Endothelial cell of umbilical vein (primary cell): ENCODE results near the gene ASPSCR1. TPM values are rescaled to one million over a fixed set of nuclear protein-coding genes. Genes with fewer than 3 reads are reported as not detected.

Experiments
- BruUV-seq: library from RNA; stranded (reverse); fragments of 400-500 nt; replicated peaks from 2 replicates; lab custom pipeline; 2021; lab: Mats Ljungman, UMichigan
- CTCF ChIA-PET: fragments of 300-600, 350-600 bp; sonication (Branson Sonifier 250); formaldehyde crosslinking; loops from one replicate; lab custom pipeline; 2021; ENCODE audit warnings: antibody characterized with exemption, inconsistent platforms; lab: Charles Lee
- POLR2A ChIA-PET: fragments of 300-600, 350-600 bp; sonication (Branson Sonifier 250); formaldehyde crosslinking; loops from one replicate; lab custom pipeline; 2021; ENCODE audit warnings: antibody characterized with exemption, inconsistent platforms; lab: Charles Lee
- DNase-seq: peaks from one replicate; pipeline ENCODE4 v3.0.0-alpha.2; 2011; ENCODE audit warnings: low read depth, low spot score
- FAIRE-seq: peaks from 2 replicates; lab custom pipeline; 2011; peaks lifted over from hg19 to GRCh38; lab: Jason Lieb, UNC
- H2AFZ ChIP-seq: 2 replicates; pipeline ENCODE4 v1.6.0; 2012; ENCODE audit warnings: low read depth, low read length, control low read depth, inconsistent platforms
- H3K27ac ChIP-seq: 2 replicates; pipeline ENCODE4 v1.5.1; 2011; ENCODE audit warnings: low read depth, mild to moderate bottlenecking, control low read depth, low read length, moderate library complexity; ENCODE audit not compliant: insufficient read depth
- H3K27me3 ChIP-seq, 2 experiments: 2 replicates each; pipeline versions ENCODE4 v1.6.0 to v1.6.1; 2011; ENCODE audit warnings: low read length in 2 of 2, mixed read lengths in 1 of 2; ENCODE audit not compliant: control insufficient read depth in 2 of 2, insufficient read depth in 2 of 2
- H3K36me3 ChIP-seq, 2 experiments: 2 replicates in 1 of 2; 3 replicates in 1 of 2; pipeline ENCODE4 v1.5.1; 2011; ENCODE audit warnings: low read length in 2 of 2, mild to moderate bottlenecking in 1 of 2, moderate library complexity in 1 of 2; ENCODE audit not compliant: control insufficient read depth in 2 of 2, insufficient read depth in 2 of 2; ENCODE audit errors: extremely low read depth in 1 of 2
- H3K4me1 ChIP-seq: 3 replicates; pipeline ENCODE4 v1.5.1; 2011; ENCODE audit warnings: mild to moderate bottlenecking, low read length; ENCODE audit not compliant: control insufficient read depth, insufficient read depth; ENCODE audit errors: extremely low read depth
- H3K4me2 ChIP-seq: 2 replicates; pipeline ENCODE4 v1.6.1; 2011; ENCODE audit warnings: low read length, control low read depth, mixed read lengths; ENCODE audit not compliant: insufficient read depth
- H3K4me3 ChIP-seq, 3 experiments: fragments of 200-600 bp in 1 of 3; sonication (generic), shearing (Covaris generic) in 1 of 3; replicated peaks in 1 of 3; 2 replicates each; pipeline ENCODE4 v1.5.1; 2011 to 2016; ENCODE audit warnings: control low read depth in 3 of 3, low read length in 3 of 3, mild to moderate bottlenecking in 2 of 3, inconsistent platforms in 1 of 3, low read depth in 1 of 3, moderate library complexity in 1 of 3; ENCODE audit not compliant: insufficient read depth in 1 of 3
- H3K79me2 ChIP-seq: 2 replicates; pipeline ENCODE4 v1.6.0; 2012; ENCODE audit warnings: low read length, inconsistent platforms; ENCODE audit not compliant: control insufficient read depth, insufficient read depth
- H3K9ac ChIP-seq: replicated peaks from 2 replicates; pipeline ENCODE3; 2011; ENCODE audit warnings: low read length, control low read depth; ENCODE audit not compliant: insufficient read depth; ENCODE audit errors: extremely low read depth
- H3K9me1 ChIP-seq: replicated peaks from 3 replicates; pipeline ENCODE4 v1.6.0; 2011; ENCODE audit warnings: mild to moderate bottlenecking, low read length; ENCODE audit not compliant: control insufficient read depth, insufficient read depth; ENCODE audit errors: extremely low read depth
- H3K9me3 ChIP-seq: replicated peaks from 2 replicates; pipeline ENCODE4 v1.5.1; 2012; ENCODE audit warnings: low read length, inconsistent platforms; ENCODE audit not compliant: control insufficient read depth, insufficient read depth
- H4K20me1 ChIP-seq: replicated peaks from 2 replicates; pipeline ENCODE3; 2011; ENCODE audit warnings: mild to moderate bottlenecking, low read length; ENCODE audit not compliant: control insufficient read depth, insufficient read depth; ENCODE audit errors: extremely low read depth
- EZH2 ChIP-seq: IDR thresholded peaks from 2 replicates; pipeline ENCODE4 v1.6.1; 2012; ENCODE audit warnings: borderline replicate concordance, low read depth, mild to moderate bottlenecking, moderate library complexity, low read length, inconsistent platforms; ENCODE audit not compliant: severe bottlenecking
- FOS ChIP-seq: IDR thresholded peaks from 2 replicates; pipeline ENCODE4 v1.6.1; 2011; ENCODE audit warnings: mild to moderate bottlenecking, low read length, moderate library complexity, borderline replicate concordance; ENCODE audit not compliant: insufficient read depth
- GATA2 ChIP-seq: IDR thresholded peaks from 2 replicates; pipeline ENCODE4 v1.7.0; 2011; ENCODE audit warnings: low read depth, mild to moderate bottlenecking, moderate library complexity, mixed read lengths, low read length; ENCODE audit not compliant: insufficient read length, insufficient read depth
- JUN ChIP-seq: IDR thresholded peaks from 2 replicates; pipeline ENCODE4 v1.6.1; 2011; ENCODE audit warnings: borderline replicate concordance, low read depth; ENCODE audit not compliant: insufficient read length, insufficient read depth
- MYC ChIP-seq: IDR thresholded peaks from one replicate; pipeline ENCODE4 v1.6.1; 2011; ENCODE audit warnings: mild to moderate bottlenecking, low read depth, low read length
- POLR2A ChIP-seq: IDR thresholded peaks from 2 replicates; pipeline ENCODE4 v1.6.1; 2012; ENCODE audit warnings: low read depth, mild to moderate bottlenecking, control low read depth, low read length
- POLR2AphosphoS5 ChIP-seq: IDR thresholded peaks from 2 replicates; pipeline ENCODE4 v1.6.1; 2012; ENCODE audit warnings: low read depth, mild to moderate bottlenecking, control low read depth, low read length, moderate library complexity; ENCODE audit not compliant: insufficient read depth
- dilution Hi-C: fragments of 300-500 bp; cut with MboI; formaldehyde crosslinking; loops from one replicate; pipeline ENCODE4 v1.15.0; 2019; ENCODE audit warnings: low sequenced_read_pairs; ENCODE audit not compliant: extremely low pct_ligation_motif_present
- intact Hi-C: fragments of 100-400 bp; cut with micrococcal nuclease; formaldehyde crosslinking; loops from one replicate; pipeline ENCODE4 v1.10.0; 2022
- polyA plus RNA-seq, 4 experiments: library from polyadenylated mRNA; depleted of rRNA in 3 of 4; stranded (reverse) in 3 of 4; unstranded in 1 of 4; fragments of >200 nt; gene quantifications; 2 replicates each; pipeline versions ENCODE4 v1.2.1 to v1.2.3, GENCODE V29; 2011 to 2012; ENCODE audit warnings: missing spikeins in 1 of 4
- total RNA-seq: library from RNA; stranded (reverse); gene quantifications from 2 replicates; pipeline ENCODE4 v1.2.3, GENCODE V29; 2021
- TF ChIP-seq, protein P1 (sequence below): IDR thresholded peaks from 2 replicates; pipeline ENCODE4 v1.6.1; 2011; ENCODE audit not compliant: insufficient read depth, insufficient read length
- TF ChIP-seq, protein P2 (sequence below), 2 donors: IDR thresholded peaks; 1 replicate in 1 of 2; 2 replicates in 1 of 2; pipeline ENCODE4 v1.5.1; 2011; ENCODE audit warnings: low read length in 2 of 2, mild to moderate bottlenecking in 2 of 2, moderate library complexity in 2 of 2, control low read depth in 1 of 2, inconsistent platforms in 1 of 2, low read depth in 1 of 2; ENCODE audit not compliant: insufficient read depth in 1 of 2; ENCODE audit errors: extremely low read depth in 1 of 2

The ASPSCR1 gene
- total and polyA plus RNA-seq, 2 donors (not counting 3 experiments of a cell fraction or from before 2014, with no cell fraction given) = 24.8 to 36.5 TPM

DNA sequence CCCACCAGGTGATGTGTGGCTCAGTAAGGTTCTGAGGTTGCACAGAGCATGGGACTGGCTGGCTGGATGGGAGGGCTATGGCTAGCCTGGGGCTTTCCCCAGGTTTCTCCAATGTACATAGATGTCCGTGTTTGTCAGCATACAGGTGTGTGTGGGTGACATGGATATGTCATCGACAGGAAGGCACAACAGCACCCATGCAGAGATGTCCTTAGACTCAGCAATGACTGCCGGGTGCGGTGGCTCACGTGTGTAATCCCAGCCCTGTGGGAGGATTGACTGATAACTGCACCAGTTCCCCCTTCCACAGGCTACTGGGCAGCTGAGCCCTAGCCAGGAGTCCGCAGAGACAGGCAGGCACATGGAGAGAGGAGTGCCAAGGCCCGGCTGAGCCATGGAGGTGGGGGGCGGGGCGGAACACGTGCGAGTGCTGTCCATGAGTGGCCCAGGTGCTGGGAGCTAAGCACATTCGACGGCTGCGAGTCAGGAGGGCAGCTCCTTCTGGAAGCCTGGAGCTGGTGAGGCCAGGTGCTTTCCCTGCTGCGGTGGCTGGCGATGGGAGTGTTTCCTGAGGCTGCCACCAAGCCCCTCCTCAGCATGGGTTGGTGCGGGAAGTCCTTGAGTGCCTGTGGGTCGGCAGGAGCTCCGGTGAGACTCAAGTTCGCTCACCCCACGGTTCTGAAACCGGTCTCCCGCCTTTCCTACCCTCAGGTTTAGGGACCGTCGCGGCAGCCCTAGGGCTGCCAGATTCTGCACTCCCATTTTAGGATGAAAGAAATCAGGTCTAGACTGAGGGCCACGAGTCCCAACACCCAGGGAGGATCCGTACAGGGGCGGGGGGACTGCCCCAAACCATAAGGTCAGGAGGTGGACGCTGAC, 858 bp upstream of the ASPSCR1 start:
- POLR2A ChIA-PET = no interaction called here
- Histone ChIP-seq H3K36me3 (no peaks in the 10 kb centered on the region), H3K4me1 (peaks cover 5% of the 10 kb centered on the region), H3K79me2 (no peaks in the 10 kb centered on the region), H3K9me1 (no peaks in the 10 kb centered on the region), H3K27ac (no peak overlapping the region), H3K4me3 (peak overlapping the region in 2 of 3 experiments; percentile 17 to 61), H3K4me2 (peak overlapping the region; percentile 19), H4K20me1 (no peaks in the 10 kb centered on the region), H3K9me3 (no peaks in the 10 kb centered on the region), H3K27me3 (no peaks in the 10 kb centered on the region), H3K9ac (peak overlapping the region; percentile 92), H2AFZ (peak overlapping the region; percentile 28)
- FAIRE-seq = peak; percentile 65
- dilution Hi-C loops = no loop called here
- peak; percentile 18 for DNase-seq
- intact Hi-C loops = loop anchor here (5.0 kb wide), 3 partner anchors 39 to 121 kb away; partner anchors contain the start of genes CENPX, FASN, LRRC45 and PYCR1
- CTCF ChIA-PET = interaction anchor here (4.1 kb wide), 1 partner anchor 17 kb away, joined by 18 read pairs; the partner anchor contains the start of gene NOTUM
- TSS peak; percentile 65 for BruUV-seq
- no peak for TF ChIP-seq JUN
- TF ChIP-seq GATA2 = no peak
- TF ChIP-seq POLR2AphosphoS5 = no peak
- TF ChIP-seq POLR2A = no peak
- TF ChIP-seq EZH2 = no peak
- no peak for TF ChIP-seq FOS
- TF ChIP-seq, protein P1, sequence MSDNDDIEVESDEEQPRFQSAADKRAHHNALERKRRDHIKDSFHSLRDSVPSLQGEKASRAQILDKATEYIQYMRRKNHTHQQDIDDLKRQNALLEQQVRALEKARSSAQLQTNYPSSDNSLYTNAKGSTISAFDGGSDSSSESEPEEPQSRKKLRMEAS = no peak
- TF ChIP-seq MYC = no peak
- TF ChIP-seq, protein P2, sequence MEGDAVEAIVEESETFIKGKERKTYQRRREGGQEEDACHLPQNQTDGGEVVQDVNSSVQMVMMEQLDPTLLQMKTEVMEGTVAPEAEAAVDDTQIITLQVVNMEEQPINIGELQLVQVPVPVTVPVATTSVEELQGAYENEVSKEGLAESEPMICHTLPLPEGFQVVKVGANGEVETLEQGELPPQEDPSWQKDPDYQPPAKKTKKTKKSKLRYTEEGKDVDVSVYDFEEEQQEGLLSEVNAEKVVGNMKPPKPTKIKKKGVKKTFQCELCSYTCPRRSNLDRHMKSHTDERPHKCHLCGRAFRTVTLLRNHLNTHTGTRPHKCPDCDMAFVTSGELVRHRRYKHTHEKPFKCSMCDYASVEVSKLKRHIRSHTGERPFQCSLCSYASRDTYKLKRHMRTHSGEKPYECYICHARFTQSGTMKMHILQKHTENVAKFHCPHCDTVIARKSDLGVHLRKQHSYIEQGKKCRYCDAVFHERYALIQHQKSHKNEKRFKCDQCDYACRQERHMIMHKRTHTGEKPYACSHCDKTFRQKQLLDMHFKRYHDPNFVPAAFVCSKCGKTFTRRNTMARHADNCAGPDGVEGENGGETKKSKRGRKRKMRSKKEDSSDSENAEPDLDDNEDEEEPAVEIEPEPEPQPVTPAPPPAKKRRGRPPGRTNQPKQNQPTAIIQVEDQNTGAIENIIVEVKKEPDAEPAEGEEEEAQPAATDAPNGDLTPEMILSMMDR (IDR thresholded peaks at IDR 0.05; ENCODE audit: extremely low read depth in 1 of 2, insufficient read depth in 1 of 2, low read depth in 1 of 2, low read length in 2 of 2) = no peak
